ENCODE results near the gene AP3B2. TPM values are rescaled to one million over a fixed set of nuclear protein-coding genes. Genes with fewer than 3 reads are reported as not detected.
"Not testable (repeated sequence)": the region's sequence is repeated elsewhere in the genome, so short reads cannot be mapped to it uniquely, and the experiment has no call there.

Gene AP3B2
- polyA plus RNA-seq, 1 experiment: 0.22 TPM

DNA sequence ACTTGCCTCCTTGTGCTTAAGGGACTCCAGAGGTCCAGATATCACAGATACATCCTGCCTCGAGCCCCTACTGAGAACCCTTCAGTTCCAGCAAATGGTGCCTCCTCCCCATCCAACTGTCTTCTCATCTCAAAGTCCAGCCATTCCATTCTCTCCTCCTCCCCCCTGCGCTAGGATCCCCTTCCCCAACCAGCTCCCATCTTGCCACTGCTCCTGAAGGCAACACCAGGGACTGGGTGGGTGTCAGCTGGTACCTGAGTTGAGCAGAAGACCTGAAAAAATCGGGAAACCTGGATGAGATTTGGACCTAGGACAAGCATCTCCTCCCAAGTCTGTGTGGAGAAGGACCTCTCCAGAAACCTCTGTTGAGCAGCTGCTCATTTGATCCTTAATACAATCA, 2.4 kb upstream of the AP3B2 start:
- CTCF ChIA-PET: no interaction called here
- no peaks in the 10 kb centered on the region; the same call in 1 of the 2 replicates for H3K9me3 ChIP-seq (ENCODE audit: control insufficient read depth, insufficient read depth, low read length)
- no peak overlapping the region for H3K4me3 ChIP-seq (ENCODE audit: low read depth, low read length)
- no peak overlapping the region for H3K27ac ChIP-seq (ENCODE audit: low read depth, low read length)
- peaks cover 4% of the 10 kb centered on the region for H3K27me3 ChIP-seq (ENCODE audit: control insufficient read depth, insufficient read depth, low read length)
- TF ChIP-seq, protein P1, sequence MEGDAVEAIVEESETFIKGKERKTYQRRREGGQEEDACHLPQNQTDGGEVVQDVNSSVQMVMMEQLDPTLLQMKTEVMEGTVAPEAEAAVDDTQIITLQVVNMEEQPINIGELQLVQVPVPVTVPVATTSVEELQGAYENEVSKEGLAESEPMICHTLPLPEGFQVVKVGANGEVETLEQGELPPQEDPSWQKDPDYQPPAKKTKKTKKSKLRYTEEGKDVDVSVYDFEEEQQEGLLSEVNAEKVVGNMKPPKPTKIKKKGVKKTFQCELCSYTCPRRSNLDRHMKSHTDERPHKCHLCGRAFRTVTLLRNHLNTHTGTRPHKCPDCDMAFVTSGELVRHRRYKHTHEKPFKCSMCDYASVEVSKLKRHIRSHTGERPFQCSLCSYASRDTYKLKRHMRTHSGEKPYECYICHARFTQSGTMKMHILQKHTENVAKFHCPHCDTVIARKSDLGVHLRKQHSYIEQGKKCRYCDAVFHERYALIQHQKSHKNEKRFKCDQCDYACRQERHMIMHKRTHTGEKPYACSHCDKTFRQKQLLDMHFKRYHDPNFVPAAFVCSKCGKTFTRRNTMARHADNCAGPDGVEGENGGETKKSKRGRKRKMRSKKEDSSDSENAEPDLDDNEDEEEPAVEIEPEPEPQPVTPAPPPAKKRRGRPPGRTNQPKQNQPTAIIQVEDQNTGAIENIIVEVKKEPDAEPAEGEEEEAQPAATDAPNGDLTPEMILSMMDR (IDR thresholded peaks at IDR 0.05; ENCODE audit: low read depth, low read length): no peak
- no peak for DNase-seq (ENCODE audit: low read depth, low spot score)
- POLR2A ChIA-PET: no interaction called here

DNA sequence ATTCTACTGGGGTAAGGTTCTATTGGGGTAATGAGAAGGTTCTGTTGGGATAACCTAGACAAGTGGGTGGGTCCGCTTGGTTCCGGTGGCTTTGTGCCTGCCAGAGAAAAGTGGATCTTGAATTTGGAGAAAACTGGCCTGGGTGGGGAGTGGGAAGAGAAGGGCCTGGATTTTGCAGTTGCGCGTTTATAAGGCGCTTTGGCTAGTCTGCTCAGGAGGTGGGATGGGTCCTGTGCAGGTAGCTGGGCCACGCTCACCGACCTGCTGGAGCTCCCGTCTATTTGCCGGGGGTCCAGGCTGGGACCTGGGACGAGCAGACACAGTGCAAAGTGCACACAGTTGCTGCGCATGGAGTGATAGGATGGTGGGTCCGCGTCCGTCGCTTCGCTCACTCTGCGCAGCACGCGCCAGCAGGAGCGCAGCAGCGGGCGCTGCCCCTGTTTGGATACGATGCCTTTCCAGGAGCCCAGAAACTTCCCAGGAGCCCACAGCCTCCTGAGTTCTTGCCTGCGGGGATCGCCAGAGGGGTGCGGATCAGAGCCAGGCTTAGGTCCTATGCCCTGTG, 1.3 kb upstream of the AP3B2 start:
- Histone ChIP-seq H3K4me3 (ENCODE audit: low read depth, low read length) (no peak overlapping the region), H3K9me3 (ENCODE audit: control insufficient read depth, insufficient read depth, low read length) (no peaks in the 10 kb centered on the region; the same call in 1 of the 2 replicates), H3K27ac (ENCODE audit: low read depth, low read length) (no peak overlapping the region), H3K27me3 (ENCODE audit: control insufficient read depth, insufficient read depth, low read length) (peaks cover 4% of the 10 kb centered on the region)
- no peak for DNase-seq (ENCODE audit: low read depth, low spot score)
- ChIA-PET POLR2A (no interaction called here), CTCF (no interaction called here)
- TF ChIP-seq, protein P1 (IDR thresholded peaks at IDR 0.05; ENCODE audit: low read depth, low read length): no peak

DNA sequence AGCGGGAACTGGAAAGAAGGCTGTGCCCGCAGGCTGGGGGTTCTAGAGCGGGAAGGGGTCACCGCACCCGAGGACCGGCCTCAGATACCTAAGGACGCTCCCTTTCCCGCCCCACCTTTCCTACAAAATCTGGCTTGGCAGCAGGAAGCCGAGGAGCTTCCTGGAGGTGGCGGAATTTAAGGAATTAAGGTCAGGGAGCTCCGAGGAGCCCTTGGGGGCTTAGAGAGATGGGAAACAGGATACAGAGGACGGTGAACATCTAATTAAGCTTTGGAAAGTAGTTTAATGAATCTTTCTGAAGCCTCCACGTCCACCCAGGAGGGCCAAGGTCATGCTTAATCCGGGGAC, 507 bp upstream of the AP3B2 start:
- H3K27me3 ChIP-seq (ENCODE audit: control insufficient read depth, insufficient read depth, low read length): peaks cover 4% of the 10 kb centered on the region
- no peak overlapping the region for H3K27ac ChIP-seq (ENCODE audit: low read depth, low read length)
- ChIA-PET POLR2A (no interaction called here), CTCF (no interaction called here)
- no peak for DNase-seq (ENCODE audit: low read depth, low spot score)
- H3K4me3 ChIP-seq (ENCODE audit: low read depth, low read length): peak overlapping the region; percentile 66
- TF ChIP-seq, protein P1 (IDR thresholded peaks at IDR 0.05; ENCODE audit: low read depth, low read length): no peak
- H3K9me3 ChIP-seq (ENCODE audit: control insufficient read depth, insufficient read depth, low read length): no peaks in the 10 kb centered on the region; the same call in 1 of the 2 replicates

DNA sequence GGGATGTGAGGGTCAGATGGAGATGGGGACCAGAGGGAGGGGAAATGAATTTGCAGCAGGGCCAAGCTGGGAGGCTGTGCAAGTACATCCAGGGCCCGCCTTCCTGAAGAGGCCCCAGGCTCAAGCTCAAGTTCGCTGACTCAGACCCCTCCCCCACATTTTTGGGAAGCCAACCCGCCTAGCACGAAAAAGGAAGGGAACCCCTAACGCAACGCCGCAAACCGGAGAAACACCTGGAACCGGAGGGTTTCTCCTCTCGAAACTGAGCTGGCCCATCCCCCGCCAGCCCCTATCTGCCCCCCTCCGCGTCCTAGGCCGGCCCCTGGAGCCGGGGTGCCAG, 624 bp downstream of the AP3B2 start:
- no peak for DNase-seq (ENCODE audit: low read depth, low spot score)
- H3K9me3 ChIP-seq (ENCODE audit: control insufficient read depth, insufficient read depth, low read length): no peaks in the 10 kb centered on the region; the same call in 1 of the 2 replicates
- peak overlapping the region; percentile 53 for H3K4me3 ChIP-seq (ENCODE audit: low read depth, low read length)
- TF ChIP-seq, protein P1 (IDR thresholded peaks at IDR 0.05; ENCODE audit: low read depth, low read length): no peak
- POLR2A ChIA-PET: interaction anchor here (0.6 to 1.0 kb wide), 3 partner anchors 166 to 498 kb away, joined by 3 to 6 read pairs (median 3); partner anchors contain the start of gene RPS17
- CTCF ChIA-PET: no interaction called here
- peaks cover 4% of the 10 kb centered on the region for H3K27me3 ChIP-seq (ENCODE audit: control insufficient read depth, insufficient read depth, low read length)
- no peak overlapping the region for H3K27ac ChIP-seq (ENCODE audit: low read depth, low read length)

DNA sequence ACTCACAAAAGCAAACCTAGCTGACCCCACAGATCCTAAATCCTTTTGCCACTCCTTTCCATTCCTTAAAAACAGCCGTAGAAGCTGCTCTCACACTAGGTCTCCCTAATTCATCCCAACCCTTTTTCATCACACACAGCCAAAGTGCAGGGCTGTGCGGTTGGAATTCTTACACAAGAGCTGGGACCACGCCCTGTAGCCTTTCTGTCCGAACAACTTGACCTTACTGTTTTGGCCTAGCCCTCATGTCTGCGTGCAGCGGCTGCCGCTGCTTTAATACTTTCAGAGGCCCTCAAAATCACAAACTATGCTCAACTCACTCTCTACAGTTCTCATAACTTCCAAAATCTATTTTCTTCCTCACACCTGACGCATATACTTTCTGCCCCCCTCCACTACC, 3.8 kb downstream of the AP3B2 start:
- H3K27ac ChIP-seq (ENCODE audit: low read depth, low read length); POLR2A ChIA-PET; DNase-seq (ENCODE audit: low read depth, low spot score); H3K27me3 ChIP-seq (ENCODE audit: control insufficient read depth, insufficient read depth, low read length); H3K9me3 ChIP-seq (ENCODE audit: control insufficient read depth, insufficient read depth, low read length); CTCF ChIA-PET; H3K4me3 ChIP-seq (ENCODE audit: low read depth, low read length): not testable (repeated sequence)

DNA sequence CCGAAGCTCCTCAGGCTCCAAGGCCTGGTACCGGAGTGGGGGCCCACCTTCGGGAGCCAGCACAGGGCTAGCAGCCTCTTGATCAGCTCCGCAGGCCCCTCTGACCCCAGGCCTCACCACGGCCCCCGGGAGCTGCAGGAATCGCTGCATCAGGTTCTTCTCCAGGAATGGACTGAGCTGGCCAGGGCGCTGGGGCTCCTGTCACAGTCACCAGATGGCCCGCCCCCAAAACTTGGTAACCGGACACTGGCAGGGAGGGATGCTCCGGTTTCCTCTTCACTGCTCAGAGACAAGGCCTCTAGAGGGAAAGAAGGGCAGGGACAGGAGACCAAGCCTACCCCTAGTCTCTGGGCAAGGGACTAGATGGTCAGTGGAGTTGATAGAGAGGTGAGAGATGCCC, 9.9 kb downstream of the AP3B2 start:
- H3K4me3 ChIP-seq (ENCODE audit: low read depth, low read length): no peak overlapping the region
- H3K27ac ChIP-seq (ENCODE audit: low read depth, low read length): no peak overlapping the region
- no peak for DNase-seq (ENCODE audit: low read depth, low spot score)
- ChIA-PET CTCF (no interaction called here), POLR2A (no interaction called here)
- TF ChIP-seq, protein P1 (IDR thresholded peaks at IDR 0.05; ENCODE audit: low read depth, low read length): no peak
- peaks cover 2% of the 10 kb centered on the region for H3K27me3 ChIP-seq (ENCODE audit: control insufficient read depth, insufficient read depth, low read length)
- H3K9me3 ChIP-seq (ENCODE audit: control insufficient read depth, insufficient read depth, low read length): no peaks in the 10 kb centered on the region; the same call in 1 of the 2 replicates
